Measurements from ENCODE around the gene REV3L.

REV3L gene

GRCh38 chr6:111254779-111255166, 228.2 kb downstream of the REV3L start:
- Histone ChIP-seq H2AFZ (ENCODE audit: low read depth, low read length, severe bottlenecking) (no peak overlapping the region), H3K27me3 (ENCODE audit: low read length) (no peaks in the 10 kb centered on the region), H3K27ac (ENCODE audit: low read depth, low read length) (no peak overlapping the region), H3K4me3 (ENCODE audit: insufficient read depth, low read length, poor library complexity, severe bottlenecking) (no peak overlapping the region), H3K4me2 (ENCODE audit: low read depth, low read length, poor library complexity, severe bottlenecking) (no peak overlapping the region), H4K20me1 (ENCODE audit: low read depth, low read length) (no peaks in the 10 kb centered on the region), H3K79me2 (ENCODE audit: insufficient read depth, low read length) (peaks cover 5% of the 10 kb centered on the region; the same call in 1 of the 2 replicates), H3K9ac (ENCODE audit: low read length) (no peak overlapping the region), H3K36me3 (ENCODE audit: low read length) (no peaks in the 10 kb centered on the region), H3F3A (ENCODE audit: insufficient read depth) (0 out of 2 replicates have a peak, but pooled peaks cover 8% of the 10 kb centered on the region), H3K9me2 (replicated peaks; ENCODE audit: insufficient read depth, low read length) (no peaks in the 10 kb centered on the region), H3K9me3 (ENCODE audit: insufficient read depth, low read length) (no peaks in the 10 kb centered on the region)
- TF ChIP-seq CTCF (IDR thresholded peaks at IDR 0.05; ENCODE audit: insufficient read depth, low read length, poor library complexity, severe bottlenecking) (no peak), EZH2phosphoT487 (conservative IDR thresholded peaks at IDR 0.05; ENCODE audit: low read length) (no peak)

GRCh38 chr6:111254004-111254778, 228.8 kb downstream of the REV3L start:
- Histone ChIP-seq H3K9me3 (ENCODE audit: insufficient read depth, low read length) (no peaks in the 10 kb centered on the region), H3K9ac (ENCODE audit: low read length) (no peak overlapping the region), H3K79me2 (ENCODE audit: insufficient read depth, low read length) (no peaks in the 10 kb centered on the region), H3F3A (ENCODE audit: insufficient read depth) (0 out of 2 replicates have a peak, but pooled peaks cover 8% of the 10 kb centered on the region), H2AFZ (ENCODE audit: low read depth, low read length, severe bottlenecking) (no peak overlapping the region), H3K27ac (ENCODE audit: low read depth, low read length) (no peak overlapping the region), H3K4me2 (ENCODE audit: low read depth, low read length, poor library complexity, severe bottlenecking) (no peak overlapping the region), H3K27me3 (ENCODE audit: low read length) (no peaks in the 10 kb centered on the region), H3K9me2 (replicated peaks; ENCODE audit: insufficient read depth, low read length) (no peaks in the 10 kb centered on the region), H4K20me1 (ENCODE audit: low read depth, low read length) (no peaks in the 10 kb centered on the region), H3K4me3 (ENCODE audit: insufficient read depth, low read length, poor library complexity, severe bottlenecking) (no peak overlapping the region), H3K36me3 (ENCODE audit: low read length) (no peaks in the 10 kb centered on the region)
- TF ChIP-seq EZH2phosphoT487 (conservative IDR thresholded peaks at IDR 0.05; ENCODE audit: low read length) = no peak
- no peak for TF ChIP-seq CTCF (IDR thresholded peaks at IDR 0.05; ENCODE audit: insufficient read depth, low read length, poor library complexity, severe bottlenecking)

- no peaks in the 10 kb centered on the region for H3K9me3 ChIP-seq (ENCODE audit: insufficient read depth, low read length)
- H3K27ac ChIP-seq (ENCODE audit: low read depth, low read length) = no peak overlapping the region
- H3K36me3 ChIP-seq (ENCODE audit: low read length) = no peaks in the 10 kb centered on the region
- H3K4me2 ChIP-seq (ENCODE audit: low read depth, low read length, poor library complexity, severe bottlenecking) = no peak overlapping the region
- 0 out of 2 replicates have a peak, but pooled peaks cover 8% of the 10 kb centered on the region for H3F3A ChIP-seq (ENCODE audit: insufficient read depth)
- no peaks in the 10 kb centered on the region for H3K79me2 ChIP-seq (ENCODE audit: insufficient read depth, low read length)
- TF ChIP-seq EZH2phosphoT487 (conservative IDR thresholded peaks at IDR 0.05; ENCODE audit: low read length) (no peak), CTCF (IDR thresholded peaks at IDR 0.05; ENCODE audit: insufficient read depth, low read length, poor library complexity, severe bottlenecking) (no peak)
- no peak overlapping the region for H3K4me3 ChIP-seq (ENCODE audit: insufficient read depth, low read length, poor library complexity, severe bottlenecking)
- H3K9me2 ChIP-seq (replicated peaks; ENCODE audit: insufficient read depth, low read length) = no peaks in the 10 kb centered on the region
- H2AFZ ChIP-seq (ENCODE audit: low read depth, low read length, severe bottlenecking) = no peak overlapping the region
- H3K9ac ChIP-seq (ENCODE audit: low read length) = no peak overlapping the region
- H3K27me3 ChIP-seq (ENCODE audit: low read length) = no peaks in the 10 kb centered on the region
- H4K20me1 ChIP-seq (ENCODE audit: low read depth, low read length) = no peaks in the 10 kb centered on the region
Measured at GRCh38 chr6:111252726-111253125, 230.3 kb downstream of the REV3L start.

Measured in SU-DHL-6 (cell line).